GM19452 (cell line): Measurements from ENCODE around the gene SNRPA1.

ENCODE experiments used
- ATAC-seq: cut with Tn5 transposase; IDR thresholded peaks from one replicate; pipeline ENCODE4 v1.9.1; 2021; ENCODE audit not compliant: unreplicated experiment

SNRPA1 gene

DNA sequence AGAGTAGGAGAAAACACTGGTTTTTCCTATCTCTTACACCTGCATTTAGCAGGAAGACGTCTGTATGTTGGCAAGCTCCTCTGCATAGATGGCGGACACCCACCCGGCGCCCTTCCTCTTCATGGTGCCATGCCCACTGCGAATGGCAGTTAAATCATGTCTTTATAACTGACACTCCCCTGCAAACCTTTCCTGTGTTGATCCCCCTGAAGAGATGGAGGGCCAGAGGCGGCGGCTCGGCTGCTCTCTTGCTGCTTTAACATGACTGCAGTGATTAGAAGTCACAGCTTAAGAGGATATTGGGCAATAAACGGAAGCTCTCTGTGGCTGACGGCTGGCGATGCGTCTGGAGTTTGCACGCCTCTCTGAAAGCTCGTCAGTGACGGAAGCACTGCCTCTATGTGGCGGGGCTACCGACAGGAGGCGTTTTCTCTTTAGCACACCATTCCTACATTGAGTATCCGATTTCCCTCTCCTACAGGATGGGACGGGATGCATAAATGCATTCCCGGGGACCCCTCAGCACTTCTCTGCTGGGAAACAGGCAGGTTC, 25.5 kb upstream of the SNRPA1 start:
- peak; percentile 90 for ATAC-seq

DNA sequence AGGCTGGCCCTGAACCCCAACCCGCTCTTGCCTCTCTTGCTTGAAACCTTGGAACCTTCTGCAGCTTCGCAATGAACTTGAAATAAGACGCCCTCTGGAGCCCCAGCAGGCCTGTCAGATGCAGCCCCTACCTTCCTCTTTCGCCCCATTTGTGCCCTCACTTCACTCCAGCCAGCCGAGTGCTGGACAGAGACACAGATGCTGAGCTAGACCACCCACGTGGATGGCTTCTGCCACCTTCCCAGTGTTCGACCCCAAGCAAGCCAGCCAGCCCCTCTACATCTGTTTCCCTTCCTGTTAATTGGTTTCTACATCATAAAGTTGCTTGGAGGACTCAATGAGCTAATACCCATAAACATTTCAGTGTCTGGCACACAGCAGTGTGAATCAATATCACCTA, 23.8 kb upstream of the SNRPA1 start:
- no peak for ATAC-seq

- ATAC-seq: no peak
These were observed 23.2 kb upstream of the SNRPA1 start for GRCh38 chr15:101318147-101318819.

DNA sequence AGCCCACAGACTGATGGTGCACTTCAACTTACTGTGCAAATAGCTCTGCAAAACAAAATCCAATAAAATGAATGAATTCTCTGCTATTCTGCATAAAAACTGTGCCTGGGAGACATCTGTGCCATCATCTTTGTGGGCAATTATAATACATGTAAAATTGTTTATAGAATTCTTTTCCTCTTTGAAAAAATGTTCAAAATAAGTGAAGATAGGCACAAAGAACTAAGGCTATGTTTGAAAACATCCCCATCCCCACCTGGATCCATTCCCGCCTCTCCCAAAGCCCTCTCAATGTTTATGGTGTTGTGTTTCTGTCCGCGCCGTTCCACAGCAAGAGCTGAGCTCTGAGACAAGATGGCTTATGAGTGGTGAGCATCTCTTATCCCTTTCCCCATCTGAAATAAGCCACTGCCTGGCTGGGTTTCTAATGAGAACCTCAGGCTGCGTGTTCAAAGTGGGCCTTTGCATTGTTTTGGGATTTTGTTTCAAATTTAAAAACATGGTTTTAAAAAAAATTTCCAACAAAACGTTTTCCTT, 22.4 kb upstream of the SNRPA1 start:
- no peak for ATAC-seq

GRCh38 chr15:101316529-101316928, 21.5 kb upstream of the SNRPA1 start:
- no peak for ATAC-seq

- ATAC-seq: no peak
These were observed 20.7 kb upstream of the SNRPA1 start for GRCh38 chr15:101315736-101316135.

DNA sequence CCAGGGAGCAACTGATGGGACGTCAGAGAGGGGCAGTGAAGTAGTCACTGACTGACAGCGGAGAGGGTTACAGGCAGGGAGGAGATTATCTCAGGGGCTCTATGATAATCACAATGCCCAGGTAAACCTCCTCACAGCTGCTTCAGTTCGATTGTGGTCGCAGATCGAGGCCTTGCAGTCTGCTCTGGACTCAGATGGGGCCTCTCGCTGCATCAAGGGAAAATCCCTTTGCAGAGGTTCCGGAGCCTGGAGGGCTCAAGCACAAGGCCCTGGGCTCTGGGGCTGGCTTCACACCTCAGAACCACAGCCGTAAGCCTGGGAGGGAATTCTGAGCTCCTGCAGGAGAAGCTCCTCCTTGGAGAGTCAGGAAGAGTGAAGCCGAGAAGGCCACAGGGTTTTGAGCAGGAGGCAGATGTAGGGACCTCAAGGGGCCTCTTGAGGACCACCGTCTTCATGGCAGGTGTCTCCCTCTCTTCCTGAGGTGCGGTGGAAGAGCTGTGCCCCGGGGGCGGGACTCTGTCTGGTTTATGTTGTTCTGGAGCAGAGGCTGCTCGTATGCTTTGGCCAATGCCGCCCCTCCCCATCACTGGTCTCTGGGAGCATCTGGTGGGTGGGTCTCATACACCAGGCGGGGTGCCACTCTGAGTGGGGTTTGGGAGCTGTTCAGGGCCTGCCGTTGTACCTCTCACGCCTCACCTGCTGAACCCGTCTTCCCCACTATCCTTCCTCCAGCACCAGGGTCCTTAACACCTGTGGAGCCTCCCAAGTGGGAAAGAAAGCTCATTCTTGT, 19.5 kb upstream of the SNRPA1 start:
- ATAC-seq: no peak

- no peak for ATAC-seq
These were observed 18.2 kb upstream of the SNRPA1 start for GRCh38 chr15:101313041-101313761.

DNA sequence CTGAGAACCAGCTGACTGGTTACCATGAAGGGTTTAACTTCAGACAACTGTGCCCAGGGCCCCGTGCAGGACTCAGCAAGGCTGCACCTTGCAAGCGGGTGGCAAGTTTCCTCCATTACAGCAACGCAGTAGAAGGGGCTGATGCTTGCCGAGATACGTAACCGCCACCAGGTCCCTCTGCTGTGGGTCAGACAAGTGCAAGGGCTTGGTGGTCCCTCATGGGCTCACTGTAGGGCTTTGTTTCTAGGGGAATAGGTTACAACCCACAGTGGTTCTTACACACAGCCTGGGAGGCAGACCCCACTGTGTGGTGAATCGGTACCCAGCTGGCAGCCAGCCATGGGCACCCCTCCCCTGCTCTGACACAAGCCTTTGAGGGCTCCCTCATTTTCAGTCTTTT, 15.5 kb upstream of the SNRPA1 start:
- ATAC-seq: no peak

DNA sequence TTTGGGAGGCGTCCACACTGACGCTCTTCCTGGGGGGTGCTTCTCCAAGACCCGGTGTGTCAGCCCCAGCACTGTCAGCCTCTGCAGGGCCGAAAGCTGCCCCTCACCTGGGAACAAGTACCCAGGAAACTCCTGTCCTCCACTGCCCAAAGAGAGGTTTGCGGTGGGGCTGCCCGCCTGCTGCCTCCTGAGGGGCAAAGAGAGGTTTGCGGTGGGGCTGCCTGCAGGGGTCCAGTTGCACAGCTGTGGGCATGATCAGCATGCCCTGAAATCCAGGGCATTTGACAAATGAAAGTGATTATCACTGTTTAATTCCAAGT, 15.1 kb upstream of the SNRPA1 start:
- ATAC-seq: no peak

DNA sequence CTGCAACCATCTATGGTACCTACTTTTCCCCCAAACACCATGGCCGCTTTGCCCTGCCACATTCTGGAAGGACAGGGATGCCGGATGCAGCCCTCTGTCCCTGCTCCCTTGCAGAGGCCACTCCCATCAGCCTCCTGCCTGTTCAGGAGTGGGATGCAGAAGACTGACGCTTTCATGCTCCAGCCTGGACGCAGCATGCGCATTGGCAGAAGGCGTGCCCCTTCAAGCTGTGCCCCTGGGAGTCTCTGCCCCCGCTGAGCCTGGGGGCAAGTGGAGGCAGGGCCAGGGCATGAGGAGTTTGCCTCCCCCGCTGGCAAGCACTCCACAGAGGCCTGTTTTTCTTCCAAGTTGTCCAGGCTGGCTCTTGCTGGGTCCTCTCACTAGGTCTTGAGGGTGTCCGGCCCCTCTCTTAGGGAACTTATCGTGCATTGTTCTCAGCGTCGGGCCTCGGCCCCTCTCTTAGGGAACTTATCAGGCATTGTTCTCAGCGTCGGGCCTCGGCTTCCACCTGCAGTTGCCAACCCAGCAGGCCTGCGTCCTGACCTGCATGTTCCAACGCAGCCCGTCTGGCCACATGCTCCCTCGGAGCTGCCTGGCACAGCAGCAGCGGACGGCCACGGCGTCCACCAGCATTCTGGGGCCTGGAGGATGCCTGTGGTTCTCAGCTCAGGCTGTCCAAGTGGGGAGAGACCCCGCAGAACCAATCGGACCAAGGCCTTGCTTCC, 14.6 kb upstream of the SNRPA1 start:
- no peak for ATAC-seq

DNA sequence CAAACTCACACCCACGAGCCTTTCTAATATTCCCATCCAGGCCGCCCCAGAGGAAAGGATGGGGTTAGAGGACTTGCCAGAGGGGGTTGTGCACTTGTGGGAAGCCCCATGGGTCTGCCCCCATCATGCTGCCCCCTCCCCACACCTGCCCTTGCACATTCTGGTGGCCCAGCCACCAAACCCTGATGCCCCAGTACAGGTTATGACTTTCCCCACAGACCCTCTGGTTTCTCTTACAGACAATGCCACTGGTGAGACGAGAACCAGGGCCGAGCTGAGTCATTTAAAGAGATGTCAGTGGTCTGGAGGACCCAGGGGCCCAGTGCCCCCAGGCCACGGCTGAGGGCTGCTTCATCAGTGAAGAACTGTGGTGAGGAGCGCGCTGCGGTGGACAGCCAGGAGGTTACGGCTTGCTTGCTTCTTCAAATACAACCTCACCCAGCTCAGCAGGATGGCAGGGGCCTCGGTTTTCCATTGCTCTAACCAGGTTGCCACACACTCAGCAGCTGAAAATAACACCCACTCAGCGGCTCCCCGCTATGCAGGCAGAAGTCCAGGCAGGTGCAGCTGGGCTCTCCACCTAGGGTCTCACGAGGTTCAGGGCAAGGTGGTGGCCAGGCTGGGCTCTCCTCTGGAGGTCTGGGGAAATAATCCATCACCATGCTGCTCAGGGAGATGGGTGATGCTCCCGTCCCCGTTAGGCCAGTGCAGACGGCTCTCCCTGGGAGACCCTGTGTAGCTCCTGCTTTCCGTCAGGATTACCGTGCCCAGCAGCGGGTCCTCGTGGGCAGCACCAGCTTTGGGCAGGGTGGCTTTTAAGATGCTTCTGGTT, 13.8 kb upstream of the SNRPA1 start:
- no peak for ATAC-seq

- no peak for ATAC-seq
These were observed 13.0 kb upstream of the SNRPA1 start for GRCh38 chr15:101307897-101308603.

- ATAC-seq: no peak
These were observed 12.2 kb upstream of the SNRPA1 start for GRCh38 chr15:101307048-101307896.

- no peak for ATAC-seq
These were observed 11.4 kb upstream of the SNRPA1 start for GRCh38 chr15:101306341-101307047.

DNA sequence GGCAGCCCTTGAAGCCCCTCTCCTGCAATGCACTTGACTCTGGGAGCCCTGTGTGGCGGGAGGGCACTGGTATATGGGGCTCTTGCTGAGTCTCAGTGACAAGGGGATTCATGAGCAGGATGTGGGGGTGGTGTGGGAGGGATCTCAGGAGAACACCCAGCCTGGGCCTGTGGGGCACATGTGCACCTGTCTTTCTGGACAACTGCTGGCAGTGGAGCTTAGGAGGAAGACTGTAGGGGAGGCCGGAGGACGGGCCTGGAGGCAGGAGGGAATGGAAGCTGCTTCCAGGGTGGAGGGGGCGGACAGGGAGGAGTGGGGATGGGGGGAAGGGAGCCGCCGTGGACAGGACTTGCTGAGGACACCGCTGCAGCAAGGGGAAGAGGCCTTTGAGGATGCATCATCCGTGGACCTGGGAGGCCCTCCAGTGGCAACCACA, 10.8 kb upstream of the SNRPA1 start:
- ATAC-seq: no peak

GRCh38 chr15:101303408-101303807, 8.4 kb upstream of the SNRPA1 start:
- no peak for ATAC-seq
